MM.1S (cell line): ENCODE data around the gene POFUT2.

Experiments
- DNase-seq: peaks from one replicate; pipeline ENCODE4 v3.0.0-alpha.2; 2015
- H2AFZ ChIP-seq: fragments of 300-600 bp; sonication (generic); 2 replicates; pipeline ENCODE4 v1.6.0; 2016; ENCODE audit warnings: antibody characterized with exemption, low read length
- H3F3A ChIP-seq: fragments of 300-600 bp; sonication (generic); 2 replicates; pipeline ENCODE4 v1.6.1; 2016; ENCODE audit warnings: mild to moderate bottlenecking, antibody characterized with exemption, low read length, moderate library complexity, mixed read lengths; ENCODE audit not compliant: insufficient read depth
- H3K27ac ChIP-seq: fragments of 300-600 bp; sonication (generic); 2 replicates; pipeline ENCODE4 v1.5.1; 2016; ENCODE audit warnings: mild to moderate bottlenecking, low read length
- H3K27me3 ChIP-seq: fragments of 300-600 bp; sonication (generic); replicated peaks from 2 replicates; pipeline ENCODE4 v1.6.0; 2016; ENCODE audit warnings: low read length; ENCODE audit not compliant: insufficient read depth
- H3K36me3 ChIP-seq: fragments of 300-600 bp; sonication (generic); replicated peaks from 2 replicates; pipeline ENCODE4 v1.6.1; 2016; ENCODE audit warnings: mild to moderate bottlenecking, low read length, mixed read lengths; ENCODE audit not compliant: insufficient read depth
- H3K4me1 ChIP-seq: fragments of 300-600 bp; sonication (generic); 2 replicates; pipeline ENCODE4 v1.6.1; 2016; ENCODE audit warnings: low read length, mixed read lengths
- H3K4me2 ChIP-seq: fragments of 300-600 bp; sonication (generic); 2 replicates; pipeline ENCODE4 v1.6.0; 2016; ENCODE audit warnings: low read depth, low read length
- H3K4me3 ChIP-seq: fragments of 300-600 bp; sonication (generic); 2 replicates; pipeline ENCODE4 v1.5.1; 2016; ENCODE audit warnings: low read length, mixed read lengths
- H3K79me2 ChIP-seq: fragments of 300-600 bp; sonication (generic); 2 replicates; pipeline ENCODE4 v1.6.1; 2016; ENCODE audit warnings: mixed run types, low read length, mixed read lengths
- H3K9ac ChIP-seq: fragments of 300-600 bp; sonication (generic); 2 replicates; pipeline ENCODE4 v1.6.1; 2016; ENCODE audit warnings: low read length, mixed read lengths
- H3K9me2 ChIP-seq: fragments of 300-600 bp; sonication (generic); replicated peaks from 2 replicates; pipeline ENCODE4 v1.6.1; 2016; ENCODE audit warnings: mild to moderate bottlenecking, low read length, mixed read lengths; ENCODE audit not compliant: insufficient read depth
- H3K9me3 ChIP-seq: fragments of 300-600 bp; sonication (generic); replicated peaks from 2 replicates; pipeline ENCODE4 v1.6.1; 2016; ENCODE audit warnings: mild to moderate bottlenecking, low read length, mixed read lengths; ENCODE audit not compliant: insufficient read depth
- H4K20me1 ChIP-seq: fragments of 300-600 bp; sonication (generic); 2 replicates; pipeline ENCODE4 v1.6.1; 2016; ENCODE audit warnings: mild to moderate bottlenecking, low read length, moderate library complexity, mixed read lengths; ENCODE audit not compliant: insufficient read depth
- CTCF ChIP-seq: fragments of 300-600 bp; sonication (generic); IDR thresholded peaks from 2 replicates; pipeline ENCODE4 v1.5.1; 2016; ENCODE audit warnings: antibody characterized with exemption, low read length, mixed read lengths
- EZH2 ChIP-seq: fragments of 300-600 bp; sonication (generic); optimal IDR thresholded peaks from 2 replicates; pipeline ENCODE3; 2017; ENCODE audit warnings: low read depth, mild to moderate bottlenecking, antibody characterized with exemption, low read length, mixed read lengths
- EZH2phosphoT487 ChIP-seq: fragments of 300-600 bp; sonication (generic); IDR thresholded peaks from 2 replicates; pipeline ENCODE4 v1.6.1; 2018; ENCODE audit warnings: antibody characterized with exemption, low read length

The POFUT2 gene

DNA sequence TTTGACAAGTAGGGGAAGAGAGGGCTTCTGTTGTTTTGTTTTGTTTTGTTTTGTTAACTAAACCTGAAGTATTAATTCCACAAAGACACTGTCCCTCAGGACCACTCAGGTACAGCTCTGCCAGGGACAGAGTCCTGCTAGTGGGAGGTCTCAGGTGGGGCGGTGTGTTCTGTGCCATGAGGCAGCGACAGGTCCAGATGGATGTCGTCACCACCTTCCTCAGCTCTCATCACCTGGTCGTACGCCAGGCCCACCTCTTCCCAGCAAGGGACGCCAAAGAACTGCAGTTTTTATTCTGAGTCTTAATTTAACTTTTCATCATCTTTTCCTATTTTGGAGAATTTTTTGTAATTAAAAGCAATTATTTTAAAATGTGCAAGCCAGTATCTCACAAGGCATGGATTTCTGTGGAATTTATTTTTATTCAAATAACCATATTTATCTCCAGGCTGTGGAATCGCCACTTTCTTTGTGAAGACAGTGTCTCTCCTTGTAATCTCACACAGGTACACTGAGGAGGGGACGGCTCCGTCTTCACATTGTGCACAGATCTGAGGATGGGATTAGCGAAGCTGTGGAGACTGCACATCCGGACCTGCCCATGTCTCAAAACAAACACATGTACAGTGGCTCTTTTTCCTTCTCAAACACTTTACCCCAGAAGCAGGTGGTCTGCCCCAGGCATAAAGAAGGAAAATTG, 62.5 kb downstream of the POFUT2 start:
- H3K36me3 ChIP-seq: no peaks in the 10 kb centered on the region
- H3K4me2 ChIP-seq: no peak overlapping the region
- no peaks in the 10 kb centered on the region for H3K4me1 ChIP-seq
- no peaks in the 10 kb centered on the region for H3K79me2 ChIP-seq
- no peak overlapping the region for H3K9ac ChIP-seq
- no peak overlapping the region for H3K27ac ChIP-seq
- DNase-seq: no peak
- no peak for TF ChIP-seq EZH2phosphoT487
- no peak for TF ChIP-seq CTCF
- no peak for TF ChIP-seq EZH2
- no peaks in the 10 kb centered on the region for H4K20me1 ChIP-seq
- H3K9me3 ChIP-seq: no peaks in the 10 kb centered on the region
- H3F3A ChIP-seq: no peaks in the 10 kb centered on the region
- no peak overlapping the region for H2AFZ ChIP-seq
- peaks cover 96% of the 10 kb centered on the region for H3K27me3 ChIP-seq
- no peak overlapping the region for H3K4me3 ChIP-seq
- H3K9me2 ChIP-seq: no peaks in the 10 kb centered on the region

- Histone ChIP-seq H3K9ac (no peak overlapping the region), H3K9me2 (no peaks in the 10 kb centered on the region), H3K36me3 (no peaks in the 10 kb centered on the region), H3K4me3 (no peak overlapping the region), H4K20me1 (no peaks in the 10 kb centered on the region), H3K79me2 (no peaks in the 10 kb centered on the region), H3F3A (no peaks in the 10 kb centered on the region), H3K4me1 (no peaks in the 10 kb centered on the region), H3K27me3 (peaks cover 100% of the 10 kb centered on the region), H3K4me2 (no peak overlapping the region), H3K27ac (no peak overlapping the region), H2AFZ (no peak overlapping the region), H3K9me3 (no peaks in the 10 kb centered on the region)
- DNase-seq: no peak
- TF ChIP-seq CTCF (no peak), EZH2 (no peak), EZH2phosphoT487 (no peak)
Measured at GRCh38 chr21:45224189-45224938, 63.3 kb downstream of the POFUT2 start.

- no peak for DNase-seq
- no peaks in the 10 kb centered on the region for H3K36me3 ChIP-seq
- no peaks in the 10 kb centered on the region for H4K20me1 ChIP-seq
- H2AFZ ChIP-seq: no peak overlapping the region
- no peak overlapping the region for H3K4me2 ChIP-seq
- no peaks in the 10 kb centered on the region for H3F3A ChIP-seq
- H3K27ac ChIP-seq: no peak overlapping the region
- no peak overlapping the region for H3K4me3 ChIP-seq
- H3K79me2 ChIP-seq: no peaks in the 10 kb centered on the region
- TF ChIP-seq EZH2 (no peak), CTCF (no peak), EZH2phosphoT487 (no peak)
- peaks cover 100% of the 10 kb centered on the region for H3K27me3 ChIP-seq
- no peaks in the 10 kb centered on the region for H3K9me2 ChIP-seq
- no peaks in the 10 kb centered on the region for H3K4me1 ChIP-seq
- H3K9ac ChIP-seq: no peak overlapping the region
- no peaks in the 10 kb centered on the region for H3K9me3 ChIP-seq
Measured at GRCh38 chr21:45223236-45224185, 64.2 kb downstream of the POFUT2 start.
